Stomach (tissue), 9 donors: ENCODE measurements around the gene RHOBTB1. TPM values are rescaled to one million over a fixed set of nuclear protein-coding genes. Genes with fewer than 3 reads are reported as not detected.

Experiments used
- DNase-seq, 2 donors: peaks; one replicate each; pipeline versions ENCODE4 v3.0.0 to v3.0.0-alpha.2; 2013 to 2019
- H3K27ac ChIP-seq, 5 donors: fragments of 200-600 bp in 4 of 5; sonication (generic) in 4 of 5; one replicate each; pipeline ENCODE4 v1.5.1; 2013 to 2019; ENCODE audit warnings: mild to moderate bottlenecking in 1 of 5, moderate library complexity in 1 of 5
- H3K27me3 ChIP-seq, 3 donors: fragments of 200-600 bp; sonication (generic); one replicate each; pipeline ENCODE4 v1.5.1; 2017 to 2019; ENCODE audit warnings: mixed run types in 1 of 3
- H3K36me3 ChIP-seq, 4 donors: fragments of 200-600 bp; sonication (generic); 1 replicate in 3 of 4; 2 replicates in 1 of 4; pipeline ENCODE4 v1.5.1; 2016 to 2019
- H3K4me1 ChIP-seq, 4 donors: fragments of 200-600 bp; sonication (generic); one replicate each; pipeline ENCODE4 v1.5.1; 2016 to 2019
- H3K4me3 ChIP-seq, 4 donors: fragments of 200-600 bp; sonication (generic) in 3 of 4; one replicate each; pipeline ENCODE4 v1.5.1; 2016 to 2019; ENCODE audit warnings: mild to moderate bottlenecking in 1 of 4
- H3K9me3 ChIP-seq, 4 donors: fragments of 200-600 bp; sonication (generic); one replicate each; pipeline ENCODE4 v1.5.1; 2016 to 2019
- EP300 ChIP-seq: sonication (generic); formaldehyde crosslinking; IDR thresholded peaks from one replicate; pipeline ENCODE4 v1.6.1; 2017; ENCODE audit warnings: antibody characterized with exemption
- POLR2A ChIP-seq, 4 donors: fragments of 450-650 bp; IDR thresholded peaks; one replicate each; pipeline ENCODE4 v1.6.1; 2016; ENCODE audit warnings: antibody characterized with exemption in 4 of 4, control low read depth in 2 of 4, mild to moderate bottlenecking in 1 of 4, moderate library complexity in 1 of 4
- POLR2AphosphoS5 ChIP-seq, 3 donors: sonication (generic); formaldehyde crosslinking; IDR thresholded peaks; one replicate each; pipeline ENCODE4 v1.6.1; 2016; ENCODE audit warnings: antibody characterized with exemption in 3 of 3
- WGBS, 5 donors: extraction: QIAGEN DNeasy Blood & Tissue Kit in 3 of 5; methylation state at CpG; one replicate each; pipeline versions ENCODE4 v1.1.5 to v1.1.7; 2013 to 2018; 5-methylcytosine and 5-hydroxymethylcytosine counted together
- intact Hi-C: fragments of 100-400 bp; cut with DNase I; formaldehyde crosslinking; loops from one replicate; pipeline ENCODE4 v1.15.1; 2023; ENCODE audit warnings: low total_unique reads
- polyA plus RNA-seq, 3 donors: library from polyadenylated mRNA; stranded (reverse); fragments of 200-250 nt; gene quantifications; one replicate each; pipeline ENCODE4 v1.2.3, GENCODE V29; 2013
- total RNA-seq, 5 donors: library from RNA; depleted of rRNA; stranded (reverse); fragments of >200 nt; gene quantifications; one replicate each; pipeline versions ENCODE4 v1.1.0 to v1.2.3, GENCODE V29; 2014 to 2016
- TF ChIP-seq, protein P1 (sequence below), 7 experiments: fragments of 450-650 bp in 4 of 7; fragments of 200-600 bp in 3 of 7; sonication (generic) in 3 of 7; IDR thresholded peaks; one replicate each; pipeline ENCODE4 v1.5.1; 2016 to 2019; ENCODE audit warnings: antibody characterized with exemption in 7 of 7, control low read depth in 2 of 7, mild to moderate bottlenecking in 1 of 7
- donor health status: healthy with polysubstance abuse.
- donor health status: Bipolar disorder and iron deficiency.
- donor health status: healthy.

The RHOBTB1 gene
- total and polyA plus RNA-seq, 8 donors = 2.3 to 302 (median 21.9) TPM

DNA sequence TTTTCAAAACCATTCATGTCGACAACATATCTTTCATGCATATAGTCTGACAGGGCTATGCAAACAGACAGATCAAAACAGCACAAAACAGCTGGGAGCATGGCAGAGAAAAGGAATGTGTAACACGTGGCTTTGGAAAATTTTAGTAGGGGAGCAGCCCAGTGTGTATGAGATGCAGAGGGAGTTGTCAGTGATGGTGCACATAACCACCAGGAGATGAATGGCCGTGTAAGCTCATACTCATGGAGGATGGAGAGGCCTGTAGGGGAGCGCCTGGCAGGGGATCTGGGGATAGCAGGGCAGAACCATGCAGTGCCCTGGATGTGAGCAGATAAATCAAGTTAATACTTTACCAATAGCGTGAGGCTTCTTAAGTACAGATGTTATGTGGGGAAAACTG, 45.7 kb downstream of the RHOBTB1 start:
- Histone ChIP-seq H3K27ac (no peak overlapping the region), H3K9me3 (no peaks in the 10 kb centered on the region), H3K4me3 (no peak overlapping the region), H3K36me3 (peaks cover 0 to 13% (median 4%) of the 10 kb centered on the region in 4 donors), H3K27me3 (no peaks in the 10 kb centered on the region), H3K4me1 (peaks cover 0 to 54% (median 35%) of the 10 kb centered on the region in 4 donors)
- TF ChIP-seq POLR2AphosphoS5 (IDR thresholded peaks at IDR 0.05) = no peak
- 50 to 81% (median 70%) methylated on average over 5 of the region's 5 CpGs for WGBS, 5 donors
- intact Hi-C loops = no loop called here
- DNase-seq = no peak

DNA sequence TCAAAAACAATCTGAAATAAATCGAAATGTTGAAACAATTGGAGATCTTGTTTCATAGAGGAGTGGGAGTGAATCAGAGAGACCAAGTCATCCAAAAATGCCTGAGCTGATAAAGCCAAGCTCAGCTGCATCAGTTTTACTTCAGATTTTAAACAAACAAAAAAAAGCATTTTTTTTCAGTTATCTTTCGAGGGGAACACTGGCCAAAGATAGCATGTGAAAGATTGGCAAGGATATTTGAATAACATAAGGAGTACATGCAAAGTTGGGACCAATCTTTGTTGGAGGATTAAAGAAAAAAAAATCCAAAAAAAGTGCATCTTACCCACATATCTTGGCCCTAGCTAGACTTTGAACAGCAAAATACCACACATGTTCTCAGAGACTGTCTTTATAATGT, 47.2 kb downstream of the RHOBTB1 start:
- 48 to 59% (median 55%) methylated on average over 2 of the region's 2 CpGs for WGBS, 5 donors
- TF ChIP-seq POLR2A (IDR thresholded peaks at IDR 0.05) (no peak), POLR2AphosphoS5 (IDR thresholded peaks at IDR 0.05) (no peak), EP300 (no peak)
- TF ChIP-seq, protein P1, sequence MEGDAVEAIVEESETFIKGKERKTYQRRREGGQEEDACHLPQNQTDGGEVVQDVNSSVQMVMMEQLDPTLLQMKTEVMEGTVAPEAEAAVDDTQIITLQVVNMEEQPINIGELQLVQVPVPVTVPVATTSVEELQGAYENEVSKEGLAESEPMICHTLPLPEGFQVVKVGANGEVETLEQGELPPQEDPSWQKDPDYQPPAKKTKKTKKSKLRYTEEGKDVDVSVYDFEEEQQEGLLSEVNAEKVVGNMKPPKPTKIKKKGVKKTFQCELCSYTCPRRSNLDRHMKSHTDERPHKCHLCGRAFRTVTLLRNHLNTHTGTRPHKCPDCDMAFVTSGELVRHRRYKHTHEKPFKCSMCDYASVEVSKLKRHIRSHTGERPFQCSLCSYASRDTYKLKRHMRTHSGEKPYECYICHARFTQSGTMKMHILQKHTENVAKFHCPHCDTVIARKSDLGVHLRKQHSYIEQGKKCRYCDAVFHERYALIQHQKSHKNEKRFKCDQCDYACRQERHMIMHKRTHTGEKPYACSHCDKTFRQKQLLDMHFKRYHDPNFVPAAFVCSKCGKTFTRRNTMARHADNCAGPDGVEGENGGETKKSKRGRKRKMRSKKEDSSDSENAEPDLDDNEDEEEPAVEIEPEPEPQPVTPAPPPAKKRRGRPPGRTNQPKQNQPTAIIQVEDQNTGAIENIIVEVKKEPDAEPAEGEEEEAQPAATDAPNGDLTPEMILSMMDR (IDR thresholded peaks at IDR 0.05) = no peak
- Histone ChIP-seq H3K27me3 (no peaks in the 10 kb centered on the region), H3K27ac (peak overlapping the region in 1 of 5 donors; percentile 16), H3K36me3 (peaks cover 0 to 16% (median 12%) of the 10 kb centered on the region in 4 donors), H3K9me3 (no peaks in the 10 kb centered on the region), H3K4me3 (no peak overlapping the region), H3K4me1 (peaks cover 0 to 48% (median 32%) of the 10 kb centered on the region in 4 donors)
- DNase-seq = no peak
- intact Hi-C loops = no loop called here

DNA sequence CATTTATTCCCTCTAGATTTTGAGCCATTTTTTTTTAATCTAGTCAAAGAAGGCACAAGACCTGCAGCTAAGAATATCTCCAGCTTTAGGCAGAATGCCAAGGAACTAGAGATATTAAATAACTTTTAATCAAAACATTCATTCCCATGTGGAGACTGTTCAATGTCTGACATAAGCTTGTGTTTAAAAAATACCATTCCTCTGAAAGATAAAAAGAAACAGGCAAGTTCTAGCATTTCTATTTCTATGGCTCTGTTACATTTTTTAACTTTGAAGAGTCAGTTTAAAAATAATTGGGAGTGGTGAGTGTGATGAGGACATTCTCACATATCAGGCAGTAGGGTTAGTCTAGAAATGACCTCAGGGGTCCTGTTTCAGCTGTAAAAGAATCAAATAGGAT, 48.0 kb downstream of the RHOBTB1 start:
- no peaks in the 10 kb centered on the region for H3K9me3 ChIP-seq
- intact Hi-C loops = no loop called here
- DNase-seq = peak in 1 of 2 donors; percentile 42
- no peak overlapping the region for H3K4me3 ChIP-seq
- TF ChIP-seq EP300 (no peak), POLR2AphosphoS5 (IDR thresholded peaks at IDR 0.05) (no peak), POLR2A (IDR thresholded peaks at IDR 0.05) (no peak)
- TF ChIP-seq, protein P1 (IDR thresholded peaks at IDR 0.05) = no peak
- H3K27me3 ChIP-seq = no peaks in the 10 kb centered on the region
- H3K27ac ChIP-seq = peak overlapping the region in 1 of 5 donors; percentile 16
- peaks cover 0 to 40% (median 26%) of the 10 kb centered on the region in 4 donors for H3K4me1 ChIP-seq
- peaks cover 3 to 21% (median 15%) of the 10 kb centered on the region in 4 donors for H3K36me3 ChIP-seq

DNA sequence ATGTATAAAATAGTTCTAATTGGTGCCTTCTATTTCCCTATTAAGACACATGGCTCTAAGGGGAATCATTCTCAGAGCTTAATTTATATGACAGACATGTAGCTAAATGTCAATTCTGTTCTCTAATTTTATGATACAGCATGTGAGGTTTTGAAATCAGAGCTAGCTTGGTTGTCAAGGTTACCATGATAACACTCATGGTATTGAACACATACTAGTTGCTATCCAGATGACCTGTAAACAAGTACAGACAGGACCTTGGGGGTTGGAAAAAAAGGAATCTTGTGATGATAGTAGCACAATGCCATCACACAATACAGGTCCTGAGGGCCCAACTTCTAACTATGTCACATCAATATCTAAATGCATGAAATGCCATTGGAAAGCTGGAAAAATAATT, 49.2 kb downstream of the RHOBTB1 start:
- Histone ChIP-seq H3K36me3 (peaks cover 3 to 17% (median 15%) of the 10 kb centered on the region in 4 donors), H3K4me3 (no peak overlapping the region), H3K27me3 (no peaks in the 10 kb centered on the region), H3K27ac (no peak overlapping the region), H3K4me1 (peaks cover 0 to 45% (median 26%) of the 10 kb centered on the region in 4 donors), H3K9me3 (no peaks in the 10 kb centered on the region)
- TF ChIP-seq, protein P1 (IDR thresholded peaks at IDR 0.05) = no peak
- TF ChIP-seq POLR2AphosphoS5 (IDR thresholded peaks at IDR 0.05) (no peak), POLR2A (IDR thresholded peaks at IDR 0.05) (no peak), EP300 (no peak)
- DNase-seq = peak in 1 of 2 donors; percentile 39
- intact Hi-C loops = no loop called here

DNA sequence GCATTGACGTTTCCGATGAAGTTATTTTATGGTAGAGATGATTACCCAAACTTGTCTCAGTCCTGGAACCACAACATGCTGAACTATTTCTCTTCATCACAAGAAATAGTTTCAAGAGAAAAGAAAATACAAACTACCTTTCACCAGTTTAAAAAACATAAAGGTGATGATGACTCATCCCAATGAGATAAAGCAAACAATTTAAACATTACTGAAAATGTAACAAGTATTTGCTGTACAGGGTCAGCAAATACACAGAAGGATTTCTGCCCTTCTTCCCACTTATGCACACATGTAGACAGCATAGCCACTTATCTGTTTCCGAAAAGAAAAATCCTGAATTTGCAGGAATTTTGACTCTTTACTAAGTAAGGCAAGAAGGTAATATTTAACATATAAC, 50.8 kb downstream of the RHOBTB1 start:
- Histone ChIP-seq H3K36me3 (peaks cover 3 to 24% (median 19%) of the 10 kb centered on the region in 4 donors), H3K4me3 (no peak overlapping the region), H3K27ac (no peak overlapping the region), H3K4me1 (peaks cover 0 to 45% (median 26%) of the 10 kb centered on the region in 4 donors), H3K27me3 (no peaks in the 10 kb centered on the region), H3K9me3 (no peaks in the 10 kb centered on the region)
- intact Hi-C loops = no loop called here
- 78 to 89% (median 85%) methylated on average over 3 of the region's 3 CpGs for WGBS, 5 donors
- no peak for DNase-seq
- TF ChIP-seq, protein P1 (IDR thresholded peaks at IDR 0.05) = no peak
- TF ChIP-seq POLR2AphosphoS5 (IDR thresholded peaks at IDR 0.05) (no peak), POLR2A (IDR thresholded peaks at IDR 0.05) (no peak)
